Activated T-cell treated with anti-CD3 and anti-CD28 coated beads, Interleukin-2, amount 50 U/mL, for 72 hours (primary cell): Measurements from ENCODE around the gene ZCCHC24. TPM values are rescaled to one million over a fixed set of nuclear protein-coding genes. Genes with fewer than 3 reads are reported as not detected.

ENCODE experiments used
- ATAC-seq, 2 donors: fragments of 150-1000 bp; cut with Tn5 transposase; replicated peaks in 1 of 2; 2 replicates each; pipeline ENCODE4 v1.10.0; 2021; ENCODE audit warnings: moderate library complexity in 2 of 2, mild to moderate bottlenecking in 1 of 2
- DNase-seq, 2 donors: peaks; one replicate each; pipeline ENCODE4 v3.0.0; 2021 to 2022; ENCODE audit warnings: mixed read lengths in 1 of 2
- H3K27ac Mint-ChIP-seq: one replicate; pipeline ENCODE4 v1.8.0; 2022; ENCODE audit warnings: mild to moderate bottlenecking, moderate library complexity, mixed read lengths
- H3K27me3 Mint-ChIP-seq: one replicate; pipeline ENCODE4 v1.8.0; 2022; ENCODE audit warnings: low read depth, mixed read lengths
- H3K36me3 Mint-ChIP-seq, 2 donors: one replicate each; pipeline ENCODE4 v1.8.0; 2022; ENCODE audit warnings: mixed read lengths in 2 of 2, mild to moderate bottlenecking in 1 of 2; ENCODE audit not compliant: insufficient read depth in 2 of 2
- H3K4me1 Mint-ChIP-seq: one replicate; pipeline ENCODE4 v1.8.0; 2022; ENCODE audit warnings: low read depth, mixed read lengths
- H3K4me3 Mint-ChIP-seq, 2 donors: one replicate each; pipeline ENCODE4 v1.8.0; 2022; ENCODE audit warnings: mild to moderate bottlenecking in 2 of 2, mixed read lengths in 2 of 2, moderate library complexity in 2 of 2
- H3K9me3 Mint-ChIP-seq, 2 donors: one replicate each; pipeline ENCODE4 v1.8.0; 2022; ENCODE audit warnings: mixed read lengths in 2 of 2
- total RNA-seq, 2 donors: library from RNA; stranded (reverse); gene quantifications; one replicate each; pipeline ENCODE4 v1.2.3, GENCODE V29; 2022

Gene ZCCHC24
- total RNA-seq, 2 donors from 2014 or later: 1.1 to 1.7 TPM

DNA sequence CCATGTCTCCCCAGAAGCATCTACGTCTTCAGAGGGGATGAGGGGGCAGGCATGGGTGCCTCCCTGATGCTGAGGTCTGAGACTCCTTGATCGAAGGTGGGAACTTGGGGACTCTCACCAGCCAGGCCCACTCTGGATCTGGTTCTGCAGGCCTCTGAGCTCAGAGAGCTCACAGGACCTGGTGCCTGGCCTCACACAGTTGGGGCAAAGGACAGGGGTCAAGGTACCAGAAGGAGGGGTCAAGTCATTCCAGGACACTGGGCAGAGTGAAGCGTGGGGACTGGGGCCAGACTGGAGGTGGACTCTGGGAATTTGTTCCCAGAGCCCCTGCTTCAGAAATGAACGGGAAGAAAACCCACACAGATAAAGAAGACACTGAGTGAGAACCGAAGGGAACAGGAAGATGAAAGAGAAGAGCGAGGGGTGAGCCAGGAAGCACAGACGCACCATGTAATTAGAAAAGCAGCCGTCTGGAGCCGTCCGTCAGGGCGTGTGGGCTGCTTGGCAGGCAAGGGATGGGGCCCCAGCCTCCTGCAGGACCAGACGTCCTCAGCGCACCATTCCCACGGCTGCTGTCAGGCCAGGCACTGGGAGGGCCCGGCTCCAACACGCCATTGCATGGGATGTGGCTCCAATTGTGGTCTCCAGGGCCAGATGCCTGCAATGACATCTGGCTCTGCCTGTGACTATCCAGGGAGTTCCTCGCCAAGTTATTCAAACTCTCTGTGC, 47.7 kb downstream of the ZCCHC24 start:
- peaks cover under 1% of the 10 kb centered on the region for H3K27me3 Mint-ChIP-seq
- no peaks in the 10 kb centered on the region for H3K36me3 Mint-ChIP-seq
- no peak overlapping the region for H3K4me3 Mint-ChIP-seq
- H3K27ac Mint-ChIP-seq: no peak overlapping the region
- no peaks in the 10 kb centered on the region for H3K9me3 Mint-ChIP-seq
- no peak for DNase-seq
- ATAC-seq: no peak
- no peaks in the 10 kb centered on the region for H3K4me1 Mint-ChIP-seq

DNA sequence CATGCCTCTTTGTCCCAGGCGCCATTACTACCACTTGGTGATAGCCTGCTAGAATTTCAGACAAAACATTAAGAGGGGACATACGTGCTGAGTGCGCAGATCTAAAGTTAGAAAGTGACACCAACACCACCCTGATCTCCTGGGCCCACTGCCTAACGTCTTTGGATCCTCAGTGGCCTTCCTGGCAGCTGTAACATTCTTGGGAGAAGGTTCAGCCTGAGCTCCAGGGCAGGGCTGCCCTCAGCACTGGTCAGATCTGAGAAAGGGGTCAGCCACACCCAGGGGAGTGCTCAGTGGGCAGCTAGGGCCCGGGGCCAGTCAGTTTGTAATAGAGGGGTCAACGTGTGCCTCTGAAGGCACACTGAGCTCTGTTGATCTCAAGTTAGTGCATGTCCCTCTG, 48.4 kb downstream of the ZCCHC24 start:
- Mint-ChIP-seq H3K9me3 (no peaks in the 10 kb centered on the region), H3K27ac (no peak overlapping the region), H3K27me3 (no peaks in the 10 kb centered on the region), H3K36me3 (no peaks in the 10 kb centered on the region), H3K4me1 (no peaks in the 10 kb centered on the region), H3K4me3 (no peak overlapping the region)
- DNase-seq (no peak), ATAC-seq (no peak)

DNA sequence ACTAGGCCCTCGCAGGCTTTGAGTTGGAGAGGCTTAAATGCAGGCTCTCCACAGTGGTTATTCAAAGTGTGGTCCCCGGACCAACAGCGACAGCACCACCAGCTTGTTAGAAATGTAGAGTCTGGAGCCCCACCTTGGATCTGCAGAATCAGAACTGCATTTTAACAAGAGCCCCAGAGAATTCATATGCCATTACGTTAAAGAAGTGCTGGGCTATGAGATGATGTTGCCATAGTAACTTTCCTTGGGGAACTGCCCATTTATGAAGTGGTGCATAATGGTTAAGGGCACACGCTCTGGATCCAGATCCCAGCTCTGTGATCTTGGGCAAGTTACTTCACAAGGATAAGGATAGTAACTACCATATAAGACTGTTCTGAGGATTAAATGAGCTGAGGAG, 48.9 kb downstream of the ZCCHC24 start:
- ATAC-seq (no peak), DNase-seq (no peak)
- no peak overlapping the region for H3K27ac Mint-ChIP-seq
- H3K9me3 Mint-ChIP-seq: no peaks in the 10 kb centered on the region
- no peak overlapping the region for H3K4me3 Mint-ChIP-seq
- H3K36me3 Mint-ChIP-seq: no peaks in the 10 kb centered on the region
- no peaks in the 10 kb centered on the region for H3K27me3 Mint-ChIP-seq
- H3K4me1 Mint-ChIP-seq: no peaks in the 10 kb centered on the region

DNA sequence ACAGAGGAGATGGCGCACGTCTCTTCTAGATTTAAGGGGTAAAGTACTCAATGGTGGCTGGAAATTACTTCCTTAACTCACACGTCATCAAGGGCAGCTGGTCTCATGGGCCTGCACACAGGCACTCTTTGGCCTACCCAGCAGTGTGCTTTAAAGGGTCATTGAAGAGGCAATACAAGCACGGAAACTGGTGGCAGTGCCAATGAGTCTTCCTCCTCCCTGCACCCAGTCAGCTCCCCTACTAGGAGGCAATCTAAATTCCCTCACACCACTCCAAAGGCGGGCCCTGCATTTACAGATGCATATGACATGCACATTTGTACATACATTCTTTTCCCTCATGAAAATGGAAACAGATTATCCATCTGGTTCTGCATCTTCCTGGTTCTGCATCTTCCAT, 50.8 kb downstream of the ZCCHC24 start:
- no peak overlapping the region for H3K27ac Mint-ChIP-seq
- H3K36me3 Mint-ChIP-seq: no peaks in the 10 kb centered on the region
- ATAC-seq: no peak

DNA sequence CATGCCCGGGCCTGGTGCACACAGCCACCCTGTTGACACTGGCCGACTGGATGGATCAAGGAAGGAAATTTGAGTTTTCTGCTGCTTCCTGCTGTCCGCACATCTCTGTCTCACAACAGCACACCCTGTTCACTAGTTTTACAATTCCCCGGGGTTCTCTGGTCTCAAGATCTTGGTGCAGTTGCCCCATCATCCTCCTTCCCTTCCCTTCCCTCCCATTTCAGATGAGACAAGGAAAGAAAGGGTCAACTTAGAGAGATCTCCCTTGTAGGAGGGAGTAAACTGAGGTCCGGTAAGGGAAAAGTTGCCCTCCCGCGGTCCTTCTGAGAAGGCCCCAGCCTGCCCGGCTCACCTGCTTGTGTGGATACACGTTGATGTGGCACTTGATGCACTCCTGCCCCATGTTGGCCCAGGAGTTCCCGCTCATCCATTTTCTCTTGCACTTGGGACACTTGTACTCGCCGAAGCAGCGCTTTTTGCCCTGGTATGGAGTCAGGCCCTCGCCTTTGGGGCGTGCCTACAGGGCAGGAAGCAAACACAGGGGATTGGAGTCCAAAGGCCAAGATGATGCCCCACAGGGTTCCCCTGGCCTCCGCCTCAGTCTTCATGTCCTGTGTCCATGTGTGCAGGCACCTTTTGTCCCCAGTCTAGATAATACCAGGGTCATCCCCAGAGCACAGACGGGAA, 51.4 kb downstream of the ZCCHC24 start:
- DNase-seq: no peak
- Mint-ChIP-seq H3K27ac (no peak overlapping the region), H3K4me1 (peaks cover 6% of the 10 kb centered on the region)

More for the DNA sequence above, 50.8 kb downstream of the ZCCHC24 start:
- peaks cover 5% of the 10 kb centered on the region for H3K4me1 Mint-ChIP-seq
- H3K9me3 Mint-ChIP-seq: no peaks in the 10 kb centered on the region
- no peak overlapping the region for H3K4me3 Mint-ChIP-seq
- no peaks in the 10 kb centered on the region for H3K27me3 Mint-ChIP-seq
- DNase-seq: no peak

DNA sequence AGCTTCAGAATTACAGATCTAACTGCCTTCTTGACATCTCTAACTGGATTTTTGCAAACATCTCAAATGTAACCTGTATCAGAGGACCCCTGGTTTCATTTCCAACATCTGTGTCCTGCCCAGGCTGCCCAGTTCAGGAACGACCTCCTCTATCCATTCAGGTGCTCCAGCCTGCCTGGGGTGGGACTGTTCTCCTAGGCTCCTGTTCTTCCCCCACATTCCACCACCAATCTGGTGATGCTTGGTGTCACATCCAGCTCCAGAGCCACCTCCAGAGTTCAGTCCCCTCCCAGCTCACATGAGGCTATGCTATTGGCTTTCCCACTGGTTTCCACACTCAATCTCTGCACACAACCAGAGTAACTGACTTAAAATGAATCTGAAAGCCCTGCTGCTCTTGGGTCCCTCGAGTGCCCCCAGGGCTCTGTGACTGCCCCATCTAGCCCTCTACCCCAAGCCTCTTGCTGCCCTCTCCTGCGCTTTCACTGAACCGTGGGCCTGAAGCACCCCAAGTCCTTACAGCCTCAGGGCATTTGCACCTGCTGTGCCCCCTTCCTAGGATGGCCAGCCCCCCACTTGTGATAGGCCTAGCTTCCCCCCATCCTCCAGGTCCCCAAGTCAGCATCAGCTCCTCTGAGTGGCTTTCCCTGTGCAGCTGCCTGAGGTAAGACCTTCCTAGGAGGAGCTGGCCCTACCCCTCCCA, 52.1 kb downstream of the ZCCHC24 start:
- Mint-ChIP-seq H3K36me3 (no peaks in the 10 kb centered on the region), H3K9me3 (no peaks in the 10 kb centered on the region), H3K4me1 (peaks cover 13% of the 10 kb centered on the region), H3K27ac (no peak overlapping the region), H3K4me3 (no peak overlapping the region), H3K27me3 (no peaks in the 10 kb centered on the region)
- no peak for ATAC-seq
- DNase-seq: no peak

More for the DNA sequence above, 51.4 kb downstream of the ZCCHC24 start:
- Mint-ChIP-seq H3K27me3 (no peaks in the 10 kb centered on the region), H3K9me3 (no peaks in the 10 kb centered on the region), H3K4me3 (no peak overlapping the region), H3K36me3 (no peaks in the 10 kb centered on the region)
- ATAC-seq: no peak

DNA sequence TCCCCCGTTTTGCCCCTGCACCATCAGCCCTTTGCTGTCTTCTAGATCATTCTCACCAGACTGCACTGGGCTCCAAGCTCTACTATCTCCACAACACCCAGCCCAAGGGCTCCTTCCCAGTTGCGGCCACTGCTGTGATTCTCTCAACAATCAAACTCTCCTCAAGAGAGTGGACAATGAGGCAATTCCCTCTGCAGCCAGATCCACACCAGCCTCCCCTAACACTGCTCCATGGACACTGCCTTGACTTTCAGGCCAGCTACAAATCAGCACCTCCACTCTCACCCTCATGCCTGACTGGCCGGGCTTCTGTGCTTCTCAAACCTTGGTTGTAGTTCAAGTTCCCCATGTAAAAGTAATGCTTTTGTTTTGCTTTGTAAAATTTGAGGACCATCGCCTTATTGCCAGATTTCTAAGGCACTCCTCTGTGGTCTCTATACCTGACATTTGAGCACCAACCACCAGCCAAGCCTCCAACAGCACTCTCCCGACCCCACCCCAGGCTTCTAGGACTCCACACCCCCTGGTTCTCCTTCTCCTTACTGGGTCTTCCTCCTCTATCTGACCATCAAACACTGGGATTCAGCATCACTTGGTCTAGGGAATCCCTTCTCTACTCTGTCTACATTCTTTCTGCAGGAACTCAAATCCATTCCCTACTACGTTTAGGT, 52.8 kb downstream of the ZCCHC24 start:
- no peak overlapping the region for H3K4me3 Mint-ChIP-seq
- H3K4me1 Mint-ChIP-seq: peaks cover 14% of the 10 kb centered on the region
- no peak for ATAC-seq
- H3K27ac Mint-ChIP-seq: no peak overlapping the region
- no peaks in the 10 kb centered on the region for H3K27me3 Mint-ChIP-seq
- H3K9me3 Mint-ChIP-seq: no peaks in the 10 kb centered on the region
- no peaks in the 10 kb centered on the region for H3K36me3 Mint-ChIP-seq
- DNase-seq: no peak

DNA sequence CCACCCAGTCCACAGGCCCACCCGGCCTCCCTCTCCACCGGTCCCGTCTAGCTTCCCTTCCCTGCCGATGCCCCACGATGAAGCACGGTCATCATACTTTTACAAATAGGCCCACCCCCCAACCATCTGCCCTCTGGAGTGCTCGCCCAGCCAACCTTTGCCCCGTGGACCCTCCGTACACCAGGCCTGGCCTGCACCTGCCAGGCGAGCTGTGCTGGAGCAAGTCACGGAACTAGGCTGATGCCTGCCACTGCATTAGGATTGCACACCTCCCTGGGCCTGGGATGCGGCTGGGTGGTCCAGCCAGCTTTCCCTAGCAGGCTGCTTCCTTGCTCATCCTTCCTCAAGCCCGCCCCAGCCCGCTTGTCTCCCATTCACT, 53.4 kb downstream of the ZCCHC24 start:
- Mint-ChIP-seq H3K4me1 (peaks cover 14% of the 10 kb centered on the region), H3K27ac (no peak overlapping the region), H3K9me3 (no peaks in the 10 kb centered on the region), H3K27me3 (no peaks in the 10 kb centered on the region), H3K4me3 (no peak overlapping the region), H3K36me3 (no peaks in the 10 kb centered on the region)
- ATAC-seq: no peak
- no peak for DNase-seq

DNA sequence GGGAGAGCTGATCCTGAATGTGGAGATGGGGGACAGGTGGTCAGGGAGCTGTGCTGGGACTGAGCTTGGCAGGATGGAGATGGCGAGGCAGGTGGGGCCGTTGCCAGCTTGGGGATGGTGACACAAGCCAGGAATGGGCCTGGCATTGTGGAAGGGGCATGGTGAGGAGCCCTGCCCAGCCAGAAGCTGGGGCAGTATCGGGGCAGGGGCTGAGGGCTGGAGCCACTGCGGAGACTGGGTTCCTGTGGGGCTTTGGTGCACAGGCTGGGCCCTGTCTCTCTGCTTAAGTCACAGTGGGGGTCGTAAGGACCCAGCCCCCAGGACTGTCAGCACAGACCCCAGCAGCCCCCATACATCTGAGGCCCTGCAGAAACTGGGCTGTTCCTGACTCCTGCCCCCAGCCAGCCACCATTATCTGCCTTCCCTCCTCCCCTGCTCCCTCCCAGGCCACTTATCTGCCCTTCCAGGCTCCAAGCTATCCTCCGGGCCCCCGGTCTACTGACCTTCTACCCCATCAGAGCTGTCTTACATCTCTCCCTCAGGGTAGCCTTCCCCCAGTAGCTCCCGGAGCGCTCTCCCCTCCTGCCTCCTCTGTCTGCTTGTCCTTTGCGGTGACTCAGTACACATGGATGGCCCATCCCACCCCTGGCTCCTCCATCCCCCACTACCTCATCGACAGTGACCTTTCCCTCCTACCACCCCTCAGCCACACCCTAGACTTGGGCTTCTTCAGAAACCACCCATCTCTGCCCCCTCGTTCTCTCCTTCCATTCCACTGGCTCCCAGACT, 54.0 kb downstream of the ZCCHC24 start:
- no peaks in the 10 kb centered on the region for H3K36me3 Mint-ChIP-seq
- no peaks in the 10 kb centered on the region for H3K9me3 Mint-ChIP-seq
- DNase-seq: no peak

DNA sequence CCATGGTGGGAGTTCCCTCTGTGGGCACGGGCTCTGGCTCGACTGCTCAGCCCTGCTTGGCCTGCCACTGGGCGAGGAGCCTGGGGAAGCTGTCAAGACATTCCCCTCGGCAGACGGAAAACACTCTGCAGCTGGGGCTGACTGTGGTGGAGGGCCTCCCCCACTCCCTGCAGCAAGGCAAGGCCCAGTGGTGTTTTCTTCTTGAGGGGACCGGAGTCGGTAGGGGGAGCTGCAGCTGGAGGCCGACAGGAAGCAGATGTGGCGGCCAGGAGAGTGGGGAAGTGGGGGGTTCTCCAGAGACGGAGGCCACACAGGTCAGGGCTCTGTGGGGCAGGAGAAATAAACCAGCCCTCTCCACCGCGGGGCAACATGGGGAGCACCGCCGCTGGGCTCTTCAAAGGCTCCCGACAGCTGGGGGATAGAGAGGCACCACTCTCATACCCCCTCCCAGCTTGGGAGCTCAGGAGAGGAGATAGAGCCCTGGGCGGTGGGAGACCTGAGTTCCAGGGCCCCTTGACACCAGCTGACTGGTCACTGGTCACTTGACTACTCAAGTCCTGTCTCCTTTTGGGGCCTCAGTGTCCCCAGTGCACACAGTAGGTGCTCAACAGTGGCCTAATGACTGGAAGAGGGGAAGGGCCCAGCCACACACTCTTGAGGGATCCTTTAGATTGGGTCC, 54.7 kb downstream of the ZCCHC24 start:
- no peak for ATAC-seq
- H3K9me3 Mint-ChIP-seq: no peaks in the 10 kb centered on the region
- no peaks in the 10 kb centered on the region for H3K36me3 Mint-ChIP-seq

More for the DNA sequence above, 54.0 kb downstream of the ZCCHC24 start:
- Mint-ChIP-seq H3K27me3 (no peaks in the 10 kb centered on the region), H3K27ac (no peak overlapping the region), H3K4me3 (no peak overlapping the region), H3K4me1 (peaks cover 14% of the 10 kb centered on the region)
- no peak for ATAC-seq

DNA sequence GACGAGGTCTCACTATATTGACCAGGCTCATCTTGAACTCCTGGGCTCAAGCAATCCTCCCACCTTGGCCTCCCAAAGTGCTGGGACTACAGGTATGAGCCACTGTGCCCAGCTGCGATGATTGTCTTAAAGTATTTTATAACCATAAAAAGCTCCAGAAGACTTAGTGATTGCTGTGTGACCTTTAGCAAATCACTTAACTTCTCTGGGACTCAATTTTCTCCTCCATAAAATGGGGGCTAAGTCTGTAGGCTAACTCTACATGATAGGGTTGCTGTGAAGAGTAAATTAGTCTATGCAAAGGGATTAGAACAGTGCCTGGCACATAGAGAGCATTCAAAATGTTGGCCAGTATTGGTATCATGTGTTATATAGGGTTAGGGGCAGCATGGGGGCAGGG, 55.4 kb downstream of the ZCCHC24 start:
- no peaks in the 10 kb centered on the region for H3K9me3 Mint-ChIP-seq
- DNase-seq (no peak), ATAC-seq (no peak)
- no peak overlapping the region for H3K4me3 Mint-ChIP-seq
- no peaks in the 10 kb centered on the region for H3K27me3 Mint-ChIP-seq
- no peaks in the 10 kb centered on the region for H3K36me3 Mint-ChIP-seq
- no peak overlapping the region for H3K27ac Mint-ChIP-seq
- H3K4me1 Mint-ChIP-seq: peaks cover 14% of the 10 kb centered on the region

More for the DNA sequence above, 54.7 kb downstream of the ZCCHC24 start:
- DNase-seq: peak in 1 of 2 donors; percentile 29
- no peak overlapping the region for H3K4me3 Mint-ChIP-seq
- peaks cover 14% of the 10 kb centered on the region for H3K4me1 Mint-ChIP-seq
- no peak overlapping the region for H3K27ac Mint-ChIP-seq
- no peaks in the 10 kb centered on the region for H3K27me3 Mint-ChIP-seq
